Body of pancreas (tissue), 4 donors: Measurements from ENCODE around the gene TNIK. TPM values are rescaled to one million over a fixed set of nuclear protein-coding genes. Genes with fewer than 3 reads are reported as not detected.

ENCODE experiments used
- ATAC-seq: fragments of 150-250 bp; one replicate; pipeline ENCODE4 v1.9.1; 2016
- DNase-seq, 4 donors: peaks; one replicate each; pipeline ENCODE4 v3.0.0-alpha.2; 2019
- H3K27ac ChIP-seq, 4 donors: fragments of 200-600 bp; sonication (generic); 1 replicate in 3 of 4; 2 replicates in 1 of 4; pipeline versions ENCODE4 v1.5.1 to v1.6.1; 2016 to 2019; ENCODE audit warnings: mild to moderate bottlenecking in 1 of 4, mixed read lengths in 1 of 4, moderate library complexity in 1 of 4
- H3K27me3 ChIP-seq, 2 donors: fragments of 200-600 bp; sonication (generic); one replicate each; pipeline ENCODE4 v1.6.0; 2016; ENCODE audit warnings: mild to moderate bottlenecking in 1 of 2
- H3K36me3 ChIP-seq, 2 donors: fragments of 200-600 bp; sonication (generic); replicated peaks in 1 of 2; 2 replicates each; pipeline ENCODE4 v1.5.1; 2016; ENCODE audit warnings: low read depth in 2 of 2; ENCODE audit not compliant: insufficient read depth in 1 of 2
- H3K4me1 ChIP-seq: fragments of 200-600 bp; sonication (generic); one replicate; pipeline ENCODE4 v1.6.0; 2016
- H3K4me3 ChIP-seq, 2 donors: fragments of 200-600 bp; sonication (generic); 1 replicate in 1 of 2; 2 replicates in 1 of 2; pipeline ENCODE4 v1.5.1; 2016 to 2019
- H3K9me3 ChIP-seq, 3 donors: fragments of 200-600 bp; sonication (generic); 1 replicate in 2 of 3; 2 replicates in 1 of 3; pipeline ENCODE4 v1.5.1; 2016
- CTCF ChIP-seq, 7 experiments: fragments of 450-650 bp in 4 of 7; fragments of 200-600 bp in 3 of 7; sonication (generic) in 3 of 7; IDR thresholded peaks; one replicate each; pipeline ENCODE4 v1.5.1; 2016 to 2019; ENCODE audit warnings: antibody characterized with exemption in 7 of 7
- POLR2A ChIP-seq, 3 donors: fragments of 450-650 bp; IDR thresholded peaks; one replicate each; pipeline ENCODE4 v1.6.1; 2016; ENCODE audit warnings: antibody characterized with exemption in 3 of 3, mild to moderate bottlenecking in 2 of 3
- WGBS, 2 donors: methylation state at CpG; one replicate each; pipeline ENCODE4 v1.1.5; 2017; 5-methylcytosine and 5-hydroxymethylcytosine counted together
- intact Hi-C: fragments of 100-400 bp; cut with DNase I; formaldehyde crosslinking; loops from one replicate; pipeline ENCODE4 v1.15.1; 2023
- total RNA-seq, 2 donors: library from RNA; depleted of rRNA; stranded (reverse); fragments of >200 nt; gene quantifications; one replicate each; pipeline ENCODE4 v1.1.0, GENCODE V29; 2016

Gene TNIK
- total RNA-seq, 2 donors from 2014 or later: 7.6 to 9.6 TPM

DNA sequence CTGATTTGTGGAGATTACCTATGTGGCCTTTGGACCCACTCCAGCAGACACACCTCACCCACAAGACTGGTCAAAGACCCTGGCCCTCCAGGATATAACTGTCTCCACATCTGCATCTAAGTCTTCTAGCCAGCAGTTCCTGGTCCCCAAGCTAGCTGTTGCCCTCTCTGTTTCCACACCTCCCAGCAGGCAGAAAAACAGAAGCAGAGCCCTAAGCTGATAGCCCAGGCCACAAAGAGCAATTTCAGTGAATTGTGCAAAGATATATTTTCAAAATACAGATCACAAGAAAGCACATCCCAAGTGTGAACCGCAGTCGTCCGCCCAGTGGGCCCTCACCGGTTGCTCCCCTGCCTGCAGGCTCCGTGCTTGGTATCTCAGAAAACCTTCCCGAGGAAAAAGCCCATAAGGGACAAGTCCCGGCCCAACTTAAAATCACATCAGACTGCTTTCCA, 2.6 kb downstream of the TNIK start:
- DNase-seq (no peak), ATAC-seq (no peak)
- peaks cover 28% of the 10 kb centered on the region for H3K4me1 ChIP-seq
- TF ChIP-seq POLR2A (IDR thresholded peaks at IDR 0.05) (no peak), CTCF (IDR thresholded peaks at IDR 0.05) (no peak)
- intact Hi-C loops: no loop called here
- 57 to 68% methylated on average over 6 to 7 of the region's 7 CpGs for WGBS, 2 donors
- H3K27me3 ChIP-seq: no peaks in the 10 kb centered on the region
- H3K4me3 ChIP-seq: no peak overlapping the region
- no peaks in the 10 kb centered on the region for H3K36me3 ChIP-seq
- H3K9me3 ChIP-seq: no peaks in the 10 kb centered on the region
- H3K27ac ChIP-seq: peak overlapping the region in 2 of 4 donors; percentile 42 to 76

DNA sequence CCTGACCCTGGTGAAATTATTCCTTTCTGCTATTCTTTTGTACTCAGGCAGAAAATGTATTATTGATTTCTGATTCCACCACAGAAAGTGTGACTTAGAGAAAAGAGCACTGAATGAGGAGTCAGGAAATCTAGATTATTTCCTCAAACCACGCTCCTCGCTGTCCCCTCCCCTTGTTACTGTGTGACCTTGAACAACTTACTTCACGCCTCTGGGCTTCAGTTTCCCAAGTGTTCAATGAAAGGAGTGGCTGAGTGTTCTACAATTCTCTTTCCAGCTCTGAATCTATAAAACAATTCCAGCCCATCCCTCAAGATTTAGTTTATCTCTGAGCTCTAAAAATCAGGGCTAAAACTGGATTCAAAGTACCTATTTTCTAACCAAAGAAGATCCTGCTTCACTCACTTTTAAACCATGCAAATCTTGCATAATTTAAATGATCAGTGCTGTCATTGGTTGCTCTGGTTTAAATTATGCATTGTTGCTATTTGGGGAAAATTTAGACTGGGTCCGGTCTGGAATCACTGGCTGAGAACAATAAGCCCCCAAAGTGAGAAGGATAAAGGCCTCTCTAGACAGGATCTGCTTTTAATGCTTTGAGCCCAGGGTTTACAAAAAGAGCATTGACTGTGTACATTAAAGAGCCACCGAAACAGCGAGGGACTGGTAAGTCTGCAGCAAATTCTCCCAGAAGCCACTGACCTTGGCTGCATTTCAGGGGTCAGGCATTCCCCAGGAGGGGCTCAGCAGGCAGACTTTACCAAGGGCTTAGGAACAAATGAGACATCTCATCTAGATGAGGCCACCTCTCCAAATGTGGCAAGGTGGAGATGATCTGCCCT, 3.2 kb downstream of the TNIK start:
- Histone ChIP-seq H3K9me3 (no peaks in the 10 kb centered on the region), H3K27ac (no peak overlapping the region), H3K4me1 (peaks cover 28% of the 10 kb centered on the region), H3K36me3 (no peaks in the 10 kb centered on the region), H3K27me3 (no peaks in the 10 kb centered on the region), H3K4me3 (no peak overlapping the region)
- DNase-seq: no peak
- ATAC-seq: no peak
- 40 to 52% methylated on average over 6 of the region's 6 CpGs for WGBS, 2 donors
- TF ChIP-seq CTCF (IDR thresholded peaks at IDR 0.05) (no peak), POLR2A (IDR thresholded peaks at IDR 0.05) (no peak)
- intact Hi-C loops: no loop called here

- intact Hi-C loops: no loop called here
- no peaks in the 10 kb centered on the region for H3K36me3 ChIP-seq
Observed at GRCh38 chr3:171455603-171456550, 4.3 kb downstream of the TNIK start.

DNA sequence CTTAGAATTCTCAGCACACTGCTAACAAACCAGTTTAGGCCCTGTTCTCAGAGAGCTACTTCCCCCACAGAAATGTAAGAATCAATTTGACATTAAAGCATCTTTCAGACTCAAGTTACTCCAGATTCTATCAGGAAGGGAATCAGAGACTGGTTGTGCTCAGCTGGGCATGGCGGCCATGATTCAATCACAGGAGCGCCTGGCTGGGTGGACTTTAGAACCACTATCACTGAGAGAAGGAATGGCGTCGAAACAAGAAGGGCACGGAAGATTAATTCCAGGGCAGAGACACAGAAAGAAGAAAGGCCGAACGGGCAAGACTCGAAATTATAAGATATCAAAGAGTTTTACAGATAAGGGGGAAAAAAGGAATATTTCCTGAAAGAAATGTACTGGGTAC, 6.2 kb downstream of the TNIK start:
- intact Hi-C loops: no loop called here
- no peak overlapping the region for H3K27ac ChIP-seq

More at GRCh38 chr3:171455603-171456550, 4.3 kb downstream of the TNIK start:
- Histone ChIP-seq H3K4me3 (no peak overlapping the region), H3K27ac (no peak overlapping the region), H3K9me3 (no peaks in the 10 kb centered on the region), H3K27me3 (no peaks in the 10 kb centered on the region), H3K4me1 (peaks cover 22% of the 10 kb centered on the region)
- ATAC-seq: peak; percentile 27
- peak; percentile 44 to 71 (median 56) for DNase-seq
- TF ChIP-seq POLR2A (IDR thresholded peaks at IDR 0.05) (no peak), CTCF (IDR thresholded peaks at IDR 0.05) (no peak)
- WGBS, 2 donors: 31% methylated on average over 5 of the region's 5 CpGs

More for the DNA sequence above, 6.2 kb downstream of the TNIK start:
- 54 to 69% methylated on average over 8 of the region's 8 CpGs for WGBS, 2 donors
- Histone ChIP-seq H3K27me3 (no peaks in the 10 kb centered on the region), H3K4me3 (no peak overlapping the region), H3K9me3 (no peaks in the 10 kb centered on the region), H3K4me1 (peaks cover 22% of the 10 kb centered on the region), H3K36me3 (no peaks in the 10 kb centered on the region)
- peak in 1 of 4 donors; percentile 11 for DNase-seq
- ATAC-seq: no peak
- TF ChIP-seq CTCF (IDR thresholded peaks at IDR 0.05): no peak
- no peak for TF ChIP-seq POLR2A (IDR thresholded peaks at IDR 0.05)
